ENCODE measurements around the gene MRGPRX4. TPM values are rescaled to one million over a fixed set of nuclear protein-coding genes. Genes with fewer than 3 reads are reported as not detected.

MRGPRX4 gene
- total RNA-seq, 1 experiment from 2014 or later, result not detected

DNA sequence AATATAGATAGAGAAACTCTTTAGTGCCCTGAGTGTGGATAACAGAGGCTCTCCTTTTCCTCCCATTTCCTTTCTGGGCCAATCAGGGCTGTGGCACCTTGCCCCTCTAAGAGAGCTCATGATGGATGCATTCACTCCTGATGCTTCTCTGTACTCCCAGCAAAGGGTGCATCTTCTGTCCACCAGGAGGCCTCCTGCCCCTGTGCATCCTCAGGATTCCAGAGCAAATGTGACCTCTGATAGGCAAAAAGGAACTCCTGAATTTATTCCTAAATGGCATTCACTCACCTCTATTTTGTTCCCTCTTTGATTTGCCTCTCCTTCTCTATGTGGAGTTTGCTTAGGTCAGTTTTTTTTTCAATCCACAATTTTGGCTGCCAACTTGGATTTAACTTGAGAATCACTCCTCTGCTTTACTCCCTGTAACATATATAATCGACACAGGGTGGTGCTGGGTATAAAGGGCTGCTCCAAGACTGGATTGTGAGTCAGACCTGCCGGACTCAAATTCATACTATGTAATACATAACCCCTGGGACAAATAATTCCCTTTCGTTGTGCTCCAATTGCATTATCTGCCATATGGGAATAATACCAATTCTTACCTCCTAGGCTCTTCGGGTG, 1.1 kb upstream of the MRGPRX4 start:
- H4K5ac ChIP-seq (ENCODE audit: insufficient read length, low read depth, low read length), result no peak overlapping the region
- no peak overlapping the region for H2AK5ac ChIP-seq (ENCODE audit: insufficient read length, low read length)
- no peak overlapping the region for H4K91ac ChIP-seq (ENCODE audit: insufficient read length, low read depth, low read length)
- no peak overlapping the region for H2AFZ ChIP-seq (ENCODE audit: low read length)
- Mint-ChIP-seq H3K4me3 (no peak overlapping the region), H3K36me3 (ENCODE audit: insufficient read depth in 1 of 3, low read depth in 3 of 3) (no peaks in the 10 kb centered on the region), H3K4me1 (no peaks in the 10 kb centered on the region), H3K27me3 (ENCODE audit: low read depth) (peaks cover 13% of the 10 kb centered on the region), H3K9me3 (no peaks in the 10 kb centered on the region), H3K27ac (no peak overlapping the region)
- H3K56ac ChIP-seq (ENCODE audit: insufficient read length, low read depth, low read length), result no peak overlapping the region
- no peaks in the 10 kb centered on the region for H3K27me3 ChIP-seq (ENCODE audit: insufficient read depth, low read length)
- no peak overlapping the region for H2BK12ac ChIP-seq (ENCODE audit: insufficient read length, low read depth, low read length)
- H3K4ac ChIP-seq (ENCODE audit: low read depth, low read length), result no peak overlapping the region
- no peak overlapping the region for H3K14ac ChIP-seq (ENCODE audit: insufficient read depth, low read length)
- no peak overlapping the region for H3K4me2 ChIP-seq (ENCODE audit: insufficient read depth, insufficient read length, low read length)
- H3K23me2 ChIP-seq (ENCODE audit: insufficient read length, low read depth, low read length, poor library complexity, severe bottlenecking), result no peaks in the 10 kb centered on the region
- H2BK20ac ChIP-seq (ENCODE audit: low read depth, low read length, poor library complexity, severe bottlenecking), result no peak overlapping the region
- H3K79me2 ChIP-seq (ENCODE audit: insufficient read depth, low read length), result no peaks in the 10 kb centered on the region
- whole genome bisulfite sequencing (ENCODE audit: extremely low coverage, insufficient read length, low lambda C conversion rate), result no CpG with 5 or more reads among the region's 4 CpGs
- H3K9ac ChIP-seq (ENCODE audit: extremely low read depth, insufficient read length, low read length), result no peak overlapping the region
- DNase-seq, result peak; percentile 56
- H2BK15ac ChIP-seq (ENCODE audit: low read depth, low read length), result no peak overlapping the region
- no peak overlapping the region for H2BK120ac ChIP-seq (ENCODE audit: low read depth, low read length, poor library complexity, severe bottlenecking)
- TF ChIP-seq, protein P1, sequence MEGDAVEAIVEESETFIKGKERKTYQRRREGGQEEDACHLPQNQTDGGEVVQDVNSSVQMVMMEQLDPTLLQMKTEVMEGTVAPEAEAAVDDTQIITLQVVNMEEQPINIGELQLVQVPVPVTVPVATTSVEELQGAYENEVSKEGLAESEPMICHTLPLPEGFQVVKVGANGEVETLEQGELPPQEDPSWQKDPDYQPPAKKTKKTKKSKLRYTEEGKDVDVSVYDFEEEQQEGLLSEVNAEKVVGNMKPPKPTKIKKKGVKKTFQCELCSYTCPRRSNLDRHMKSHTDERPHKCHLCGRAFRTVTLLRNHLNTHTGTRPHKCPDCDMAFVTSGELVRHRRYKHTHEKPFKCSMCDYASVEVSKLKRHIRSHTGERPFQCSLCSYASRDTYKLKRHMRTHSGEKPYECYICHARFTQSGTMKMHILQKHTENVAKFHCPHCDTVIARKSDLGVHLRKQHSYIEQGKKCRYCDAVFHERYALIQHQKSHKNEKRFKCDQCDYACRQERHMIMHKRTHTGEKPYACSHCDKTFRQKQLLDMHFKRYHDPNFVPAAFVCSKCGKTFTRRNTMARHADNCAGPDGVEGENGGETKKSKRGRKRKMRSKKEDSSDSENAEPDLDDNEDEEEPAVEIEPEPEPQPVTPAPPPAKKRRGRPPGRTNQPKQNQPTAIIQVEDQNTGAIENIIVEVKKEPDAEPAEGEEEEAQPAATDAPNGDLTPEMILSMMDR (conservative IDR thresholded peaks at IDR 0.05), result peak; percentile 85
- no peaks in the 10 kb centered on the region for H3K9me3 ChIP-seq (ENCODE audit: control insufficient read depth, low read depth, low read length)
- H3K79me1 ChIP-seq (ENCODE audit: insufficient read depth, low read depth, low read length, poor library complexity, severe bottlenecking), result no peaks in the 10 kb centered on the region
- H4K20me1 ChIP-seq (ENCODE audit: control insufficient read depth, insufficient read depth, insufficient read length), result no peaks in the 10 kb centered on the region
- H3K4me1 ChIP-seq (ENCODE audit: insufficient read depth, low read length), result no peaks in the 10 kb centered on the region
- H3K18ac ChIP-seq (ENCODE audit: insufficient read length, low read depth, low read length), result no peak overlapping the region
- no peak overlapping the region for H3T11ph ChIP-seq (ENCODE audit: low read length)
- no peak overlapping the region for H4K8ac ChIP-seq (replicated peaks; ENCODE audit: insufficient read length, low read depth, low read length)
- no peak overlapping the region for H3K23ac ChIP-seq (ENCODE audit: insufficient read length, low read depth, low read length)
- no peak overlapping the region for H2BK5ac ChIP-seq (ENCODE audit: insufficient read length, low read length)
- no peak overlapping the region for H3K27ac ChIP-seq (ENCODE audit: insufficient read length, low read depth, low read length)

All from H9 (cell line).